CD4-positive, alpha-beta T cell treated with Interleukin-6 at 100 ng/mL for 8 hours (primary cell): ENCODE measurements around the gene SFXN3.
A peak's percentile ranks its signal among the peaks of the same experiment; 100 is the strongest.

ENCODE experiments used
- DNase-seq: peaks from one replicate; pipeline ENCODE4 v3.0.0-alpha.2; 2020; ENCODE audit warnings: mixed read lengths, low spot score

Gene SFXN3

GRCh38 chr10:101056365-101057151, 25.5 kb downstream of the SFXN3 start:
- DNase-seq: no peak

- DNase-seq: peak; percentile 89
Measured at GRCh38 chr10:101060036-101060950, 29.3 kb downstream of the SFXN3 start.

- DNase-seq: peak; percentile 83
Measured at GRCh38 chr10:101060951-101061623, 30.1 kb downstream of the SFXN3 start.

DNA sequence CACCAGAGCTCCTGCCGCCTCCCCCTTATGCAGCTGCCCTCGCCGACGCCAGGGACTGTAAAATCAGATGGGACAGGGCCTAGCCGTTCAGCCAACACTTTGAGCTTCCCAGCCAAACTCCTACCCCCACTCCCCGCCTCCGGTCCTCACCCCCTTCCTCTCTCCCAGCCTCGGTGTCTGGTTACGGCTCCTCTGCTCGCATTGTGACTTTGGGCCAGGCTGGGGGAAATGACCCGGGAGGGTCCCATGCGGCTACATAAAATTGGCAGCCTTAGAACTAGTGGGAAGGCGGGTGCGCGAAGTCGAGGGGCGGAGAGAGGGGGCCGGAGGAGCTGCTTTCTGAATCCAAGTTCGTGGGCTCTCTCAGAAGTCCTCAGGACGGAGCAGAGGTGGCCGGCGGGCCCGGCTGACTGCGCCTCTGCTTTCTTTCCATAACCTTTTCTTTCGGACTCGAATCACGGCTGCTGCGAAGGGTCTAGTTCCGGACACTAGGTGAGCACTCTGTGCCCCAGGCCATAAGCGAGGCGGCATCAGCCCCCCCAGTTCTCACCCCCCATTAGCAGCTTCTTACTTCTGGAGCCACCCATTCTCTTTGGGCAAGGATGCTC, 30.7 kb downstream of the SFXN3 start, which contains the start of gene KAZALD1:
TSS of gene KAZALD1 (plus strand) at position 366 of the 608 bp plus-strand sequence. CDS start 604 bp downstream, outside the sequence.
- DNase-seq: no peak

- DNase-seq: peak; percentile 36
Measured at GRCh38 chr10:101062232-101063049, 31.4 kb downstream of the SFXN3 start.

DNA sequence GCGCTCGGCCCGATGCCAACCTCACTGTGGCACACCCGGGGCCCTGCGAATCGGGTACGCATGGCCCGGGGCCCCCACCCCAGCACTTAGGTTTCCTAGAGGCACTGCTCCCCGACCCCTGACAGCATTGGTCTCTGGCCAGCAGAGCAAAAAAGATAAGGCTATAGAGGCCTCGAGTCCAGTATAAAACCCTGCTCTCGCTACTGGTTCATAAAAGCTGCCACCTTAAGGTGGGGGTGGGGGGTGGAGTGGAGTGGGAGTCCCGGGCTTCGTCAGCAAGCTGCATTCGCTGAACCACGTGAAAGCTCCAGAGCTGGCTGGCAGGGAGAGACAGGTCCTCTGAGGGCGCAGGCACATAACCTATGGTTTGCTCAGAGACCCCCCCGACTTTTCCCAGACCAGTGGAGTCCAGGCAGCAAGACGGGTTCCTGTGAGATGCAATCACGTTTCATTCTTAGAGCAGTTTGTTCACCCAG, 32.1 kb downstream of the SFXN3 start:
- no peak for DNase-seq

- no peak for DNase-seq
Measured at GRCh38 chr10:101063548-101064414, 32.7 kb downstream of the SFXN3 start.

DNA sequence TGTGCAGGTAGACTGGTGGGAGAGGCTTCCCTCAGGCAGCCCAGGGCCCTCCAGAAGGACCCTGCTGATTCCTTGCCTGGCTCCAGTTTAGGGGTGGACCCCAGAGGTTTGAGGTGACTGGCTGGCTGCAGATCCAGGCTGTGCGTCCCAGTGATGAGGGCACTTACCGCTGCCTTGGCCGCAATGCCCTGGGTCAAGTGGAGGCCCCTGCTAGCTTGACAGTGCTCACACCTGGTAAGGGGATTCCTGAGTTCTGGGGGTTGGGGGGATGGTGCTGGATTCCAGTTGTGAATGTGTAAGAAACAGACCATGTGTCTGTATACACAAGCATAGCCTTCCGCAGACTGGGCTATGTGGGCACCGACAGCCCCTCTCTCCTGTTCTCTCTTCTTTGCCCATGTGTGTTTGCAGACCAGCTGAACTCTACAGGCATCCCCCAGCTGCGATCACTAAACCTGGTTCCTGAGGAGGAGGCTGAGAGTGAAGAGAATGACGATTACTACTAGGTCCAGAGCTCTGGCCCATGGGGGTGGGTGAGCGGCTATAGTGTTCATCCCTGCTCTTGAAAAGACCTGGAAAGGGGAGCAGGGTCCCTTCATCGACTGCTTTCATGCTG, 33.5 kb downstream of the SFXN3 start:
- no peak for DNase-seq

DNA sequence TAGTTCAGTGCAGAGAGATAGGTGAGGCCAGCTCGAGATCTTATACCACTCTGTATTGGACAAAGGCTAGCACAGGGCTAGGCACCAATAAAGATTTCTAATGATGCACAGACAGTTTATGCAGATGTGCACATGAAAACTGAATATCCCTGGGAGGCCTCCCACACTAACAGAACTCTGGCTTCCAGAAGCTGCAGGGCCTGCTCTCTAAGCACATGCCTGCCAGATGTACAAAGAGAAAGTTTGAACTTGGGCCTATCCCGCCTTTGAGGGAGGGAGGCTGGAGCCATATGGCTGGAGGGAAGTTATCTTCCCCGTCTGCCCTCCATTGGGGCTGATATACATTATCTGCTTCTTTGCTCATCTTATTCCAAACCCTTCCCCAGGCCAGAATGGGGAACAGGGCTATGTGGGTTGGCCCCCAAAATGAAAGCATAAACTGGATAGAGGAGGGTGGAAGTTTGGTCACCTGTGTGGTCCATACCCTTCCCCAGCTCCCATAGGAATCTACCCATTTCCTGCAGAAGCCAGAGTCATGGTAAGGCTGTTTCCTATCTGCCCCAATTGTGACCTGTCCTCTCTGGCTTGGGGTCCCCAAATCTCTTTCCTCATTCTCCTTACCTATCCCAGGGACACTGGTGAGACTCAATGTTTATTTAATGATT, 34.6 kb downstream of the SFXN3 start:
- no peak for DNase-seq

DNA sequence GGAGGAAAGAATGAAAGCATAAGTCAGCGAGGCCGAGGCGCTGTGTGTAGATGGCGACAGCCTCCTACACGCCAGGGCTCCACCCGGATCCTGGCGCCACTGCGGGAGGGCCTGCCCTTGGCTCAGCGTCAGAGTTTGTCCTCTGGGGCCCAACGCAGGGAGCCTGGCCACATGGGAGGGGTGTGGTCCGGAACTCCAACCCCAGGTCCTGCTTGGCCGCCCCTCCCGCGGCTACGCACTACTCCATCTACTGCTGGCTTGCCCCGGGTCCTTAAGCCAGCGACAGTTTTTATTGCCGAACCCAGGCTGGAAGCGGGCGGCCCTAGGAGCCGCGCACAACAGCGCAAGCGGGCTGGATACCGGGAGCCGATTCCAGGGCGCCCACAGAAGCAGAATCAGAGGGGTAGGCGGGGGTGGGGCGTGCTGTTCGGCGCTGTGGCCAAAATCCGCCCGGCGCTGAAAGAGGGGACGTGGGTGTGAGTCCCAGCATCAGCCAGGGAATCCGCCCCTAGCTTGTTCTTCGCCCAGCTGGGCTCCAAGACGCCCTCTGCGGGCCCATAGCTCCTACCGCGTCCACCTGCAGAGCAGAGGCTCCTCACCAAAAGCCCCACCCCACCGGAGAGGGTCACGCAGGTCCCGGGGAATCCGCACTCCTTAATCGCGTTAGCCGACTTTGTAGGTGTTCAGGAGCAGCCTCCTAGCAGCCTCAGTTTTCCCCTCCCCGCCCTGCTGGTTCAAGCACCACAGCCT, 35.3 kb downstream of the SFXN3 start:
- DNase-seq: peak; percentile 46

- no peak for DNase-seq
Measured at GRCh38 chr10:101066896-101067355, 35.9 kb downstream of the SFXN3 start.

- peak; percentile 75 for DNase-seq
Measured at GRCh38 chr10:101067356-101068083, 36.5 kb downstream of the SFXN3 start.

- DNase-seq: no peak
Measured at GRCh38 chr10:101069441-101069840, 38.4 kb downstream of the SFXN3 start.

GRCh38 chr10:101070098-101070497, 39.1 kb downstream of the SFXN3 start:
- DNase-seq: no peak

- no peak for DNase-seq
Measured at GRCh38 chr10:101071267-101071884, 40.3 kb downstream of the SFXN3 start.

GRCh38 chr10:101071885-101072433, 40.9 kb downstream of the SFXN3 start:
- no peak for DNase-seq
